Stomach (tissue), 4 donors: ENCODE results near the gene EHMT1.

Experiments used
- CTCF ChIP-seq, 7 experiments: fragments of 450-650 bp in 4 of 7; fragments of 200-600 bp in 3 of 7; sonication (generic) in 3 of 7; IDR thresholded peaks; one replicate each; pipeline ENCODE4 v1.5.1; 2016 to 2019; ENCODE audit warnings: antibody characterized with exemption in 7 of 7, control low read depth in 2 of 7, mild to moderate bottlenecking in 1 of 7
- POLR2A ChIP-seq, 4 donors: fragments of 450-650 bp; IDR thresholded peaks; one replicate each; pipeline ENCODE4 v1.6.1; 2016; ENCODE audit warnings: antibody characterized with exemption in 4 of 4, control low read depth in 2 of 4, mild to moderate bottlenecking in 1 of 4, moderate library complexity in 1 of 4

DNA sequence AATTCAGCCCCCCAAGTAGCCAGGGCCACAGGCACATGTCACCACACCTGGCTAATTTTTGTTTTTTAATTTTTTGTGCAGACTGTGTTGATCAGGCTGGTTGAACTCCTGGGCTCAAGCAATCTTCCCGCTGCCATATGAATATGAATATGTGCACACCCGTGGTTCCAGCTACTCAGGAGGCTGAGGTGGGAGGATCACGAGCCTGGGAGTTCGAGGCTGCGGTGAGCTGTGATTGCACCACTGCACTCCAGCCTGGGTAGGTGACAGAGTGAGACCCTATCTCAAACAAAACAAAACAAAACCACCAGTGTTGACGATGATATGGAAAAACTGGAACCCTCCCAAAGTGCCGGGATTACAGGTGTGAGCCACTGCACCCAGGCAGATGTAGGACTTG, 32.0 kb downstream of the EHMT1 start:
- TF ChIP-seq CTCF (IDR thresholded peaks at IDR 0.05) (no peak), POLR2A (IDR thresholded peaks at IDR 0.05) (no peak)
